HG03280 (cell line): ENCODE measurements around the gene C6orf15.

Experiments
- ATAC-seq: cut with Tn5 transposase; IDR thresholded peaks from one replicate; pipeline ENCODE4 v1.9.1; 2021; ENCODE audit warnings: mild to moderate bottlenecking, moderate library complexity; ENCODE audit not compliant: unreplicated experiment

C6orf15 gene

DNA sequence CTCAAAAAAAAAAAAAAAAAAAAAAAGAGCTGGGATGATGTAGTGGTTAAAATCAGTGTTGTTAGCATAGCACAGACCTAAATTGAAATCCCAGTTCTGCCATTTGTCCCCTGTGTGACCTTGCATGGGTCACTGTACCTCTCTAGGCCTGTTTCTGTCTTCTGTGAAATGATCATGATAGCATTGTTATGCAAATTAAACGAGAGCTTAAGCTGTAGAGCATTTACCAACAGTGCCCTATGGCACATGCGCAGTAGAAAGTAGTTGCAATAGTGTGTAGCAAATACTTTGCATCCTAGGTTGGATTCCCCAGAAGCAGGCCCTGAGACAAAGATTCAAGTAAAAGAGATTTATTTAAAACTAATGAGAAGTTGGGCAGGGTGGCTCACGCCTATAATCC is 19.2 kb upstream of the C6orf15 start:
- ATAC-seq, result no peak

DNA sequence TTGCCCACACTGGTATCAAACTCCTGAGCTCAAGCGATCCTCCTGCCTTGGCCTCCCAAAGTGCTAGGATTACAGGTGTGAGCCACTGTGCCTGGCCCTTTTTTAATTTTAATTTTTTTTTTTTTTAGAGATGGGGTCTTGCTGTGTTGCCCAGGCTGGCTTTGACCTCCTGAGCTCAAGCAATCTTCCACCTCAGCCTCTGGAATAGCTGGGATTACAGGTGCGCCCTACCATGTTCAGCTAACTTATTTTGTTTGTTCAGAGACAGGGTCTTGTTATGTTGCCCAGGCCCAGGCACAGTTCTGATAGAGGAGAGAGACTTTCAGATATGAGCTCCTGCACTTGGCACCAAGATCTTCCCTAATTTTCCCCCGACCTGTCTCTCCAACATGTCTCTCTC is 18.4 kb upstream of the C6orf15 start:
- ATAC-seq, result no peak

DNA sequence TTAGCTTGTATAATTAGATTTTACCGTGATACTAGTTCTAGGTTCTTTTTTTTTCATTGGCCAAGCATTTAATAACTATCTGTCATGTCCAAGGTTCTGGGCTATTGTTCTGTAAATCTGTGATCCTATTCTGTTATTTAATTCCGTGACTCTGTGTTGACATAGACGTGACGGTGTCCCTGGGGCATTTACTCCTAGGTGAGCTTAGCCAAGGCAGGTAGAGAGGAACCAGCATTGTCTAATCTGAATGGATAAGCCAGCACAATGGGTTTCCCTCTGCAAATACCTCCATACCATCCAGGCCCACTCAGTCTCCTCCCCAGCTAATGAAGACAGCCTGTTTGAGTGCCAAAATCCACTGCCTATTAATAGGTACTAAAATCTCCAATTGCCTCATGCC is 16.8 kb upstream of the C6orf15 start:
- ATAC-seq, result no peak

DNA sequence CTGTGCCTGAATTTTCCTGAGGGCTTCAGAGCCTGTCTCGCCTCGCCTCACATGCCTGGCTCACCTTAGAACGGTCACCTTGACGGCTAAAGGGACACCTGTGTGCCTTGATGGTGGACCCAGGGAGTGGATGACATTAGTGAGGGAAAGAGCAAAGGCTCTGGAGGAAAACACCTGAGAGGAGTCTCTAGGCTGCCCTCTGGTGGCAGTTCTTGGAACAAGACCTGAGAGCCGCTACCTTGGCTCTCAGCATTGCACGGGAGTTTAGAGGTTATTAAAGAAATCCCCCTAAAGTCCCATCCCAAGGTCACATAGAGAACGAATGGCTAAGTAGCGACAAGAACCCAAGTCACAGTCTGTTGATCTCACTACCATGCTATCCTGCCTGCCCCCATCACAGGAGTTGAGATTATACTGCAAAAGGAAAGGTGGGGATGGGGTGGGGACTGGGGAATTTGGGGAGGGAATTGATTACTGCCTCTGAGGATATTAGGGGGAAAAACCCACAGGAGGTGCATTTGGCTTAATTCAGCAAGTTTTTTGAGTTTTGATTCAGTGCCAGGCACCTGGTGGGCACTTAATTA is 15.8 kb upstream of the C6orf15 start:
- ATAC-seq, result no peak

DNA sequence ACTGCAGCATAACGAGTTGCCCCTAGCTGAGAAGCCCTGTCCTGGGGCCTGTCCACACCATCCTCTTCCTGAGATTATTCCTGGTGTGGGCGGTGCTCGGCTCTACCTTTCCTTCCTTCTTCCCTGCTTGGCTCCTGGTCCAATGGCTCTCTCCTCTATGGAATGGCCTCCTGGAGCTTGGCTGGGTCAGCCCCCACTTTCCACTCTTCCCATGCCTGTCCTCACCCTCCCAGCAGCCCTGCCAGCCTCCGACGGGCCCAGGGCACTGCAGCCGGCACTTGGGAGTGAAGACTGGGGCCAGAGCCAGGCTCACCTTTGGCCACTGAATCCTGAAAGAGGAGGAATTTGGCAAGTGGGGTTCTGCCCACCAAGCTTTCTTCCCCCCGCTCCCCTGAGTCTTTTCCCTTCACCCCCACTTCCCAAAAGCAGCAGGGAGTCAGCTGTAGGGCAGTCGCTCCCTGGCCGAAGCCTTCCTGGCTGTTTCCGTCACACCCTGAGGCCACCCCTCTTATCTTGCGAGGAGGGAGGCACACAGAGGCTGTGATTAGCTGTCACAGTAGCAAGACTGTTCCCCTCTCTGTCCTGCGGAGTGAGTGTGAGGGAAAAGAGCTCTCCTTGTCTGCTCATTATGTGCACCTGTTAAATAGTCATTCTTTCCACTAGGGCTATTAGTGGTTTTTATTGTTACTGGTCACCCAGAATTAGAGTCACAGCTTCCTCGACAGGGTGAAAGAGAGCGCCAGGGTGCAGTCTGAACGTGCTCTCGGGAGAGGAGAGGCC is 14.2 kb upstream of the C6orf15 start:
- ATAC-seq, result no peak

DNA sequence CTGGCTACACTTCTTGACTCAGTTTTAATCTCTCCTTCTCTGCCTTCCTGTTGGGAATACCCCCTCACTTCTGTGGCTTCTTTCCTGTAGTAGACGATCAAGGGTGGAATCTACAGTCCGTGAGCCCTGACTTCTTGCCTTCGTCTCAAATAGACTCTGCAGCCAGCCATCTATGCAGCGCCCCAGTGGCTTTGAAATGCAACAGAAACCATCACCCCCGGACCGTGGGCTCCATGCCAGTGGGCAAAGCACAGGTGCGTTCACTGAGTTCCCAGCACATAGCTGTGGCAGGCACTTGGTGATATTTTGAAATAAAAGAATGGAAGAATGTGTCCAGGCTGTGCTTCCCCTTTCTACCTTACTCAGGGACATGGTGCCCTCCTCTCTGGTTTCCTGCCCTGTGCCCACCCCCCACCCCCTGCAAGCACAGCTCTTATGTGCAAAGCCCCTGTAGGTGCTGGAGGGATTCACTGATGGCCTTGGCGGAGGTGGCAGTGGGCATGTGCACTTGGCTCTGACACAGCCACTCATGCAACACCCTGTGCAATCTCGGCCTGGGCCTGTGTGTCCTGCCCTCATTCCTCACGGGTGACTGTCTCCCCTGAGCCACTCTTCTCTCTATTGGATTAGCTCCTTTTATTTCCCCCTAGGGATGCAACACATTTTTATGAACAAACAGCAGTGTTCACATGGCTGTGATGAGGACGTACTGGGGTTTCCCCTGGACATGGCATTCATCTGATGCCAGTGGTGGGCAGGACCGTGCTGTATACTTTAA is 13.4 kb upstream of the C6orf15 start:
- no peak for ATAC-seq

DNA sequence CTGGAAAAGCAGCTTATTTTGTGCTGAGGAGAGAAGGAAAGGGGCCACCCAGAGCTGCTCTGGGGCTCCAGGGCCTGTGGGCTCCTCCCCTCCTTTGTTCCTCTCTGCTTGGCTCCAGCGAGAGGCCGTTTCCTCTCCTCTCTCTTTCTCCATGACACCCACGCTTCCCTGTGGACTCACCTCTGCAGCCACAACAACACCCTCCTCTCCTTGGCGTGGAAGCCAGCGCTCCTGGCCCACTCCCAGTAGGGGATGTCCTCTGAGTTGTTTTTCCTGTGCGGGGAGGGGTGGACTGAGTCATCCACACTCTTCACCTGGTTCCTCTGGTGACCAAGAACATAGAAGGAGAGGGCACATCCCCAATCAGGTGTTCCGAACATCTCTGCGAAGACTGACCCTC is 12.8 kb upstream of the C6orf15 start:
- ATAC-seq, result no peak

DNA sequence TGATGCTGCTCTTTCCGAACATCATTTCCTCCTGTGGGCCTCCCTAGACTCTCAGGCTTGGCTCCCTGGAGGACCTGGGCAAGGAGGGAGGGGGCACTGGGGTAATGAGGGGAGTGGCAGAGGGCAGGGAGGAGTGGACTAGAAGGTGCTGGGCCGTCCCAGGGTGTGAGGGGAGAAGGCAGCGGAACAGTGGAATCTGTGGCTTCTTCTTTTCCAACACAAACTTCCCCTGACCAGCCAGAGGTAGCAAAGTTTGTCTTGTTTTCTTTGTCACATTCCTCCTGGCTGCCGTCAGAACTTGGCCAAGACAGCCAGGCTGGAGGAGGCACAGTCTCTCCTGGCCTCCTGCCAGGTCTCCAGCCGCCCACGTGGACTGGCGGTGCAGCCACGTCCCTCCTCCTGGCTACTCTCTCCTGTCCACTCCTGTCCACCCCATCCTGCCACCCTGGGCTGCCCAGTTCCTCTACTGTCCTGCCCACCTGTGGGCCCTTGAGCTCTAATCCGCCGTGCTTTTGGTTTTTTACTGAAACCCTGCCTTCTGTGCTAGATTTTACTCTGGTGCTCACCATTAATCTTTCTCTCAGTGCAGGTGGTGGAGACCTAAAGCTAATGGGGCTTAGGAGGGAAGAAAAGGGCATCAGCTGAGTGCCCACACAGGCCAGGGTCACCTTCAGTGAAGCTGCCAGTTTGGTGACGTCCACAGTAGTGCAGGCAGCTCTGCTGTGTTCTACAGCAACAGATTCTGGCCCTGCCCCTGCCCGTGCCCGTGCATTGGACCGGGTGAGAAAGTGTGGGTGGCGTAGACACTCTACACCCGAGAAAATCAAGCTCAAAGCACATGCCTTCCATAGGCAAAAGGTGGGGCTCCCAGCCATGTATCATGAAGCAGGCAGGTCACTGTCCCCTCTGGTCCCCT is 10.7 kb upstream of the C6orf15 start:
- no peak for ATAC-seq

DNA sequence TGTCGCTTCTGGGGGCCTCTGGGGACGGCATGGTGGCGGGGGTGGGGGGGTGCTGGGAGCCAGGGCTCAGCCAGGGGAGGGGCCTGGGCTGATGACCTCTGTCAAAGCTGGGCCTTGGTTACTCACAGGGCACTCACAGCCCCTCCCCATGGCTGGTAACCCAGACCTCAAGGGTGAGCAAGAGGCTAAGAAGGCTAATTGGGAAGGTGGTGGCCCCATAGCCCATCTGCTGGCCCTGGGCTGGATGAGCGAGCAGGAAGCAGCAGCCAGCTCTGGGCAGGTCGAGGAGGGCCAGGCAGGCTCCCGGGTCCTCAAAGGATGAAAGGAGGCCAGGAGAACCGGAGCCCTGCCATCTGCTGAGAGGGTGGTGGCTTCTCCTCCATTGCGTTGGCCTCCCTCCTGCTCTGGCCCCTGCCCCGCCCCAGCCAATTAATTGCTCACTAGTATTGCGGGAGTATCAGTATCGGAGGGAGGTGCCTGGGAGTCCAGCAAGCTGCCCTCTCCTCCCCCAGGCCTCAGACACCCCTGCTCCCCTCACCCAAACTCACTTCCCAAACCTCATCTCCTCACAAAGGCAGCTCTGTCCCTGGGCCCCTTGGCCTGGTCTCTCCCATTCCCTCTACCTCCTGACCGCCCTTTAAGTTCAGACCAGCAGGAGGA is 8.9 kb upstream of the C6orf15 start:
- ATAC-seq, result no peak

DNA sequence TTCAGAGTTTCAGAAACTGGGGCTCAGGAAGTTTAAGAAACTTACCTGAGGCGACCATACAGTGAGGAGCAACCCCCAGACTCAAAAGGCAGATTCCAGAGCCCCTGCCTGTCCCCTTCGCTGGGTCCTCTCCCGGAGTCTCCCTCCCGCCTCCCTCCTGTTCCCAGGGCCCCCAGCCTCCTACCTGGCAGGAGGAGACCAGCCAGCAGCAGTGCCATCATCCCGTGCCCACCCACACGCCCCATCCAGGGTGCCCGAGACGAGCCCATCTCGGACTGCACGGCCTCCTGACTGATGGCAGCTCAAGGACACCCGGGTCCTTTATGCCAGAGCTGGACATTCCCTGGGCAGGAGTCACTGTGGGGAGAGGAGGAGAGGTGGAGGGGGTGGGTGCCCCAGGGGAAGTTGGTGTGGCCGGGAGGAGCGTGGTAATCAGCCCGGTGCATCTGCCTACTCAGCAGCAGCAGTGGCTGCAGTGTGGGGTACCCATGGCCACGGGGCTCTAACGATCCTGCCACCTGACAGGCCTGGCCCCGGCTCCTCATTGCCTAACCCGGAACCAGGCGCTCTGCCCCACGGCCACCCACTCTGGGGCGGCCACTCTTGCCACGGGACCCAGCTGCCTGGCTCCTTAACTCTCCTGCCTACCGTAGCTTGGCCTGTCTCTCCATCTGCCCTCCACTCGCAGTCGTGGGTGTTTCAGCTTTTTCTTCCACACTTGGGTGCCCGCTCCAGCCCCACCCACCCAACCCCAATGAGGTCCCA is 8.0 kb upstream of the C6orf15 start, which contains the start of gene CDSN:
Gene CDSN, minus strand, starts transcription at position 296 of the 765 bp plus-strand sequence. Its CDS starts 27 bp downstream, at position 269.
- ATAC-seq, result no peak

DNA sequence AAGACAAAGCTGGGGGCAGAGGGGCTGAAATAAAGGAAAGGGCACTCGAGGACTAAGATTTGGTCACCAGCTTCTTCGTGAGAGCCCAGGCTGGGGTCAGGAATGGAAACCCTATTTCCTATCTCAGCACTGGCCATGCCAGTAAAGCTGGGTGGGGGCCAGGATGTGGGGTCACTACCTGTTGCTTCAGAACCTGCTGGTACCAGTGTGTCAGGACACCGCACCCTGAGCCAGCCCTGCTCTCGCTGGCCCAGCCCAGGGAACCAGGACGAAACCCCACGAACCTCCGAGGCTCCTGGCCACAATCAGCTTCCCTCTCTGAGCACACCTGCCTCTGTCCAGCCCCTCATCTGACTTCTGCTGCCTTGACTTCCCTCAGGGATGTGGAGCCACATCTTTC is 5.8 kb upstream of the C6orf15 start:
- ATAC-seq, result no peak

DNA sequence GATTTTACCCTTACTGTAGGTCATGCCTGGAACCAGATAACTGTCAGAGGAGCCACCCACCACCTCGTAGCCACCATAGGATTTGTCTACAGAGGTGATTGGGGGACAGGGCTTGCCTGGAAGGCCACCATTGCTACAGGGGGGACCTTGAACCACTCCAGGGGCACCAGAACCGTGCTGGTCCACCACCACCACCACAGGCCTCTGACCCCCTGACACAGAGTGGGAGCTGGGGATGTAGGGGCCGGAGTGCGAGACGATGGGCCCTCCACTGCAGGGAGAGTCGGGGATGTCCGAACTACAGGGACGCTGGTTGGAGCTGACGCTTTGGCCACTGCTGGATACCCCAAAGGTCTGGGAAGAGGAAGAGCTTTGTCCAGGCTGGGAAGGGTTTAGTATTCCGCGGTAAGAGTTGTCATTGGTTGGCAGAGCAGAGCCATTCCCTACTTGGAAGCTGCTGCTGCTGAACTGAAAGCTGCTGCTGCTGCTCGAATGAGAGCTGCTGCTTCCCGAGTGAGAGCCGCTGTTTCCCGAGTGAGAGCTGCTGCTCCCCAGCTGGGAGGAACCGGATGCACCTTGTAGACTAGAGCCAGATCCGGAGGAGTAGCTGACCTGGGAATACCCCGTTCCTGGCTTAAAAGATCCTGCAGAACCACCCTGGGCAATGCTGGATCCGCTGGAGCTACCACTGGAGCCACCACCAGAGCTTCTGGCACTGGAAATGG is 4.4 kb upstream of the C6orf15 start:
- ATAC-seq, result no peak

DNA sequence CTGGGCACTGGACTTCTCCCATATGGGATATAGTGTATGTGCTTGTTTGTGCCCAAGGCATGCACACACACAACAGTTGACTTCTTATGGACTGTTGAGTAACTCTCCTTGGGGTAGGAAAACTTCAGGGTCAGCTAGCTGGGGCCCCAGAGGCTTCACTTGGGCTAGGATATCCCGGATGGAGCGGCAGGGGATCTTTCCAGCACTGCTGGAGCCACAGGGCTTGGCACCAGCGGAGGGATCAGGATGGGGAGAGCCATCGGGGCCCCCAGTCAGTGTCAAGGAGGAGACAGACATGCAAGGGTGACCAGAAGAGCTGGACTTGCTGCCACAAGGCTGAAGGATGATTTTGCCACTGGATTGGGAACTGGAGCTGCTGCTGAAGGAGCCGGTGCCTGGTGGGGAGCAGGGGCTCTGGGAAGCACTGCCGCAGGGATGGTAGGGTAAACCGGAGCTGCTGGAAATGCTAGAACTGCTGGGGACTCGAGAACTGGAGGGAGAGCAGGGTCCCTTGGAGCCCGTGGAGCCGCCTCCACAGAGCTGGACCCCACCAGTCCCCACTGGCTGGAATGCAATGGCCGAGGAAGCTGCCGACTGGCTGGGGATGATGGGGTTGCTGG is 3.7 kb upstream of the C6orf15 start:
- no peak for ATAC-seq

DNA sequence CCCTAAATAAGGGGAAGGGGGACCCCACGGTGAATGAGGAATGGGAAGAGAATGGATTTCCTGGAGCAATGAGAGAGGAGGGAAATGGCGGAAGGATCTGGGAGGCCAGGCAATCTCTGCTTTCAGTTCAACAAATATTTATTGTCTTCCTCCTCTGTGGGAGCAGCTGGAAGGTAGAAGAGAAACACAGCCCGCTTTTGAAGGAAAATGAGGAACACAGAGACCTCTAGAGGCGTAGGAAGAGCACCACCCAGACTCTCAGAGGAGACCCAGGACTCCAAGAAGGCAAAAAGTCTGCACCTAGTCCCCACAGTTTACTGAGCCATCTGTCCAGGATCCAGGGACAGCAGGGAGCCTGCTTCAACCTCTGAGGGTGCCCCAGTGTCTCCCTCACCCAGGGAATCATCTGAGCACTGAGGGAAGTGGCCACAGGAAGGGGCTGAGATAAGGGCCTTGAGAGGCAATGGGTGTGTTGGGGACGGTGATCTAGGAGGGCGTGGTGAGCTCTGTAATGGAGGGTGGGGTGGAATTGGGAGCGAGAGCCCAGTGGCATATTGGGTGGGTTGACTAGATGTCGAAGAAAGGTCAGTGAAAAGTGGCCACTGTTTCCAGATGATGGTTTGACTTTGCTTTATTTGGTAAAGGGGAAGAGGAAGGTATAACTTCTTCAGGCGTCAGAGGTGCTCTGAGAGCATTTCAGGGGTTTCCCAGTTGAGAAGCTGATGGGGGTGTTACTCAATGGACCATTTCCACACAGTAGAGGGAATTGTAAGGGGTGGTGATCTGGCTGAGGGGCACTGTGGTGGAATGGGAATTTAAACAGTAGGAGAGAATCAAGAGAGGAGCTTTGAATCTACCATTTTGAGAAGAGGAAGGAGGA is 2.8 kb upstream of the C6orf15 start:
- no peak for ATAC-seq

DNA sequence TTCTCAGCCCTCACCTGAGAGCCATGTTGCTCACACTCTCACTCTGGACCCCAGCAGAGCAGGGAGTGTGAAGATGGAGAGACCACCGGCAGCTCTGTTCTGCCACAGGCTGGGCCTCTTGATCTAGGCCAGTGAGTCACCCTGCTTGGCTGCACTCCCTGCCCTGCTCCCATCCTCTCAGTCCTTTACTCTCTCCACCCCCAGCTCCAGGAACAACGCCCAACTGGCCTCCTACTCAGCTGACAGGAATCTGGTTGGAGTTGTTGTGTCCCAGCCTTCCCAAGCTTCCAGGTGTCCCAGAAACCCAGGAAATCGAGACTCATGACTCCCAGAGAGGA is 2.1 kb upstream of the C6orf15 start, which contains the start of gene PSORS1C1:
Gene PSORS1C1, plus strand, starts transcription at position 260 of the 338 bp plus-strand sequence. CDS start 14,833 bp downstream, outside the sequence.
- ATAC-seq, result no peak

DNA sequence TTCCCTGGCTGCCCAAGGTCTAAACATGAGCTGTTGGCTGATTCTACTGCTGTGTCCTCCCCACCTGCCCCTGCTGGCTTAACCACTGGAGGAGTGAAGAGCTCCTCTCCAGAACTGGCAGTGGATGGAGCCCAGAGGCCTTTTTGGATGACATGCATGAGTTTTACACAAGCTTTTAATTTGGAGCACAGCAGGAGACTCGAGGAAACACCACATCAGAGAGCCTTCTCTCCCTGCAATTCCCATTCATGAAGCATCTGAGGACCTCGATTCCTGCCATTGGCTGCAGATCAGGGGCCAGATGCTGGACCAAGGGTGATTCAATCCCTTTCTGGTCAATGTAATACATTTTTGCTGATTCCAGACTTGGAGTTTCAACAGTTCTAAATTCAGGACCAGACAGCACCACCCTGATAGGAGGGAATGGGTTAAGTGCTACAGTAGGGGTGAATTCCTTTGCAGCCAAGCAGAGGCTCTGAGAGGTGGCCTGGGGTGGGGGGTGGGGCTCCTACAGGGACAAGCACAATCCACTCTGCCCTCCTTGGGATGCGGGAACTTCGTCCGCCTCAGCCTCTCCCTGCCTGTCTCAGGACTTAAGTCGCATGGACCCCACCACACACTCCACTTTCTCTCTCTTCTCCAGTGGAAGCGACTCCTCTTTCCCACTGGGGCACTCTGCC is 1.6 kb upstream of the C6orf15 start:
- no peak for ATAC-seq

DNA sequence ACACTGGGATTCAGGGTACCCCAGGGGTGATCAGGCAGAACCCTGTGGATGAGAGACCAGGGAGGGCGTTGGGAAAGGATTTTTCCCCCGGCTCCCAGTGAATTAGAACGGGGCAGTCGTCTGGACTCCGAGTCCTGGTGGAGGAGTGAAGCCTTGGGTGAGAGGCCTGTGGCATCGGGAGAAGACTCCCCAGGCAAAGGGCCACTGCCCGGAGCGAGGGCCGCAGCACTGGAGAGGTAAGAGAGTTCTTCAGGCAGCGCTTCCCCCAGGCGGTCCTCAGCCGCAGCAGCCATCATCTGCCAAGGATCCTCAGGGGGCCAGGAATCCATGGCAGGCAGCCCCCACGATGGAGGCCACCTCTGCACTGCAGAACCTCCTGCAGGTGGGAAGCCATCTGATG is 663 bp downstream of the C6orf15 start:
- no peak for ATAC-seq
